ENCODE measurements around the gene DPY19L1. TPM values are rescaled to one million over a fixed set of nuclear protein-coding genes. Genes with fewer than 3 reads are reported as not detected.
"Not testable (repeated sequence)": the region's sequence is repeated elsewhere in the genome, so short reads cannot be mapped to it uniquely, and the experiment has no call there.

DPY19L1 gene
- total RNA-seq, 1 experiment from 2014 or later = 14.3 TPM

DNA sequence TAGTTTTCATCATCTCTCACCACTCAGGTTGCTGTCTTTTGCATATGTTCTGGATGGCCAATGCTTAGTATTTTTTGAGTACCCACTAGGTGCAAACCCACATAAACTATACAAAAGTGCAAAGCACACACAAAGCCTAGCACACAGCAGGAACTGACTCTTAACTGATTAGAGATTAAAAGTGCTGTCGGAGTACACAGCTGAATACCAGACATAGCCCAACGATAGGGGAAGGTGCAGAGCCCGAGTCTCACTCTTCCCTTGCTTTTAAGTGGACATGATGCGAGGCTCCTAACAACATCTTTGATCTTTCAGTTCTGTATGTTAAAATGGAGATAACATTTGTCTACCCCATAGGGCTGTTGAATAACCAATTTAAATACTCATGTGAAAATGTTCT, 90.8 kb downstream of the DPY19L1 start:
- Mint-ChIP-seq H3K27ac (no peak overlapping the region), H3K36me3 (ENCODE audit: insufficient read depth in 1 of 3, low read depth in 3 of 3) (no peaks in the 10 kb centered on the region), H3K27me3 (ENCODE audit: low read depth) (no peaks in the 10 kb centered on the region), H3K4me1 (peaks cover 10 to 11% of the 10 kb centered on the region in 2 experiments), H3K4me3 (no peak overlapping the region), H3K9me3 (no peaks in the 10 kb centered on the region)
- Histone ChIP-seq H2AFZ (ENCODE audit: low read length) (no peak overlapping the region), H3K9me3 (ENCODE audit: control insufficient read depth, low read depth, low read length) (no peaks in the 10 kb centered on the region), H3K4me2 (ENCODE audit: insufficient read depth, insufficient read length, low read length) (no peak overlapping the region), H3K79me2 (ENCODE audit: insufficient read depth, low read length) (no peaks in the 10 kb centered on the region), H3K18ac (ENCODE audit: insufficient read length, low read depth, low read length) (no peak overlapping the region), H2BK20ac (ENCODE audit: low read depth, low read length, poor library complexity, severe bottlenecking) (no peak overlapping the region), H3K23ac (ENCODE audit: insufficient read length, low read depth, low read length) (no peak overlapping the region), H2BK5ac (ENCODE audit: insufficient read length, low read length) (no peak overlapping the region), H3K14ac (ENCODE audit: insufficient read depth, low read length) (no peak overlapping the region), H2BK15ac (ENCODE audit: low read depth, low read length) (no peak overlapping the region), H3K4ac (ENCODE audit: low read depth, low read length) (no peak overlapping the region), H4K5ac (ENCODE audit: insufficient read length, low read depth, low read length) (no peak overlapping the region), H3K23me2 (ENCODE audit: insufficient read length, low read depth, low read length, poor library complexity, severe bottlenecking) (no peaks in the 10 kb centered on the region), H3T11ph (ENCODE audit: low read length) (no peak overlapping the region), H3K9ac (ENCODE audit: extremely low read depth, insufficient read length, low read length) (no peak overlapping the region), H2BK12ac (ENCODE audit: insufficient read length, low read depth, low read length) (no peak overlapping the region), H4K91ac (ENCODE audit: insufficient read length, low read depth, low read length) (no peak overlapping the region), H4K8ac (replicated peaks; ENCODE audit: insufficient read length, low read depth, low read length) (no peak overlapping the region), H3K27me3 (ENCODE audit: insufficient read depth, low read length) (no peaks in the 10 kb centered on the region), H2BK120ac (ENCODE audit: low read depth, low read length, poor library complexity, severe bottlenecking) (no peak overlapping the region), H3K79me1 (ENCODE audit: insufficient read depth, low read depth, low read length, poor library complexity, severe bottlenecking) (no peaks in the 10 kb centered on the region), H2AK5ac (ENCODE audit: insufficient read length, low read length) (no peak overlapping the region), H3K4me1 (ENCODE audit: insufficient read depth, low read length) (no peaks in the 10 kb centered on the region), H3K27ac (ENCODE audit: insufficient read length, low read depth, low read length) (no peak overlapping the region), H4K20me1 (ENCODE audit: control insufficient read depth, insufficient read depth, insufficient read length) (no peaks in the 10 kb centered on the region), H3K56ac (ENCODE audit: insufficient read length, low read depth, low read length) (no peak overlapping the region)
- no CpG with 5 or more reads among the region's 4 CpGs for WGBS (ENCODE audit: extremely low coverage, insufficient read length, low lambda C conversion rate)
- no peak for TF ChIP-seq CTCF (conservative IDR thresholded peaks at IDR 0.05)
- DNase-seq = no peak

DNA sequence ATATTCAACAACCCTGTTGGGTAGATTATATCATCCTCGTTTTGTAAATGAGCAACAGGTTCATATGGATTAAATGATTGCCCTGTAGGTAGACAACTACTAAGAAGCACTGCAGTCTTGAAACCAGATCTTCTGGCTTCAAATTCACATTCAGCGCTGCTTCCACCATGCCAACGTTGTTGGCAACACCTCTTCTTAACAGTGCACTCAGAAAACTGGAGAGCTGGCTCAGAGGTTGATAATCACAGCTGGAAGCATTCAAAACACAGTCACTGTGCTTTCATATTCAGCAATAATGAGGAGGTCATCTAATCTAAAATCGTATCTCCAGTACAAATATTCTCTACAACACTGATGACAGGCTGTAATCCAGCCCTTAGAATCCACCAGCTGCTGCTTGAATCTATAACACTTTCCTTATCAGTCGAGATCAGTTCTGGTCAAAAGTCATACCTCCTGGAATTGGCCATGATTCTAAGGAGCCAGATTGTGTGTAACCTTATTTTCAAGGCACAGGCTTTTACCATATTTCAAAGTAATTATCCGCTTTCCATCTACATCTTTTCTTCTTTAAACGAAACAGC, 91.3 kb downstream of the DPY19L1 start:
- not testable (repeated sequence) for H2BK120ac ChIP-seq (ENCODE audit: low read depth, low read length, poor library complexity, severe bottlenecking); H2AFZ ChIP-seq (ENCODE audit: low read length)

More for the DNA sequence above, 91.3 kb downstream of the DPY19L1 start:
- H2BK5ac ChIP-seq (ENCODE audit: insufficient read length, low read length); H4K8ac ChIP-seq (replicated peaks; ENCODE audit: insufficient read length, low read depth, low read length); H3K9ac ChIP-seq (ENCODE audit: extremely low read depth, insufficient read length, low read length); H2BK15ac ChIP-seq (ENCODE audit: low read depth, low read length); H3K4me1 ChIP-seq (ENCODE audit: insufficient read depth, low read length); H3K36me3 Mint-ChIP-seq (ENCODE audit: insufficient read depth in 1 of 3, low read depth in 3 of 3); H3K4me3 Mint-ChIP-seq; H3K4ac ChIP-seq (ENCODE audit: low read depth, low read length); H4K5ac ChIP-seq (ENCODE audit: insufficient read length, low read depth, low read length); H2AK5ac ChIP-seq (ENCODE audit: insufficient read length, low read length); H4K91ac ChIP-seq (ENCODE audit: insufficient read length, low read depth, low read length); H4K20me1 ChIP-seq (ENCODE audit: control insufficient read depth, insufficient read depth, insufficient read length); H3K27me3 Mint-ChIP-seq (ENCODE audit: low read depth); H2BK20ac ChIP-seq (ENCODE audit: low read depth, low read length, poor library complexity, severe bottlenecking); H3K9me3 ChIP-seq (ENCODE audit: control insufficient read depth, low read depth, low read length); H3K56ac ChIP-seq (ENCODE audit: insufficient read length, low read depth, low read length); H3K4me2 ChIP-seq (ENCODE audit: insufficient read depth, insufficient read length, low read length); H3K79me2 ChIP-seq (ENCODE audit: insufficient read depth, low read length); H3K79me1 ChIP-seq (ENCODE audit: insufficient read depth, low read depth, low read length, poor library complexity, severe bottlenecking); H3T11ph ChIP-seq (ENCODE audit: low read length); H2BK12ac ChIP-seq (ENCODE audit: insufficient read length, low read depth, low read length); H3K27me3 ChIP-seq (ENCODE audit: insufficient read depth, low read length); H3K23ac ChIP-seq (ENCODE audit: insufficient read length, low read depth, low read length); H3K18ac ChIP-seq (ENCODE audit: insufficient read length, low read depth, low read length); H3K14ac ChIP-seq (ENCODE audit: insufficient read depth, low read length); H3K9me3 Mint-ChIP-seq; H3K27ac ChIP-seq (ENCODE audit: insufficient read length, low read depth, low read length); DNase-seq; H3K23me2 ChIP-seq (ENCODE audit: insufficient read length, low read depth, low read length, poor library complexity, severe bottlenecking): not testable (repeated sequence)
- Mint-ChIP-seq H3K4me1 (peaks cover 10% of the 10 kb centered on the region in 2 experiments), H3K27ac (peak overlapping the region in 1 of 3 experiments; percentile 67; a peak in 1 of 7 replicates)
- WGBS (ENCODE audit: extremely low coverage, insufficient read length, low lambda C conversion rate) = 100% methylated on average over 2 of the region's 7 CpGs

All from H9 (cell line).